GM12878 (cell line): ENCODE measurements around the gene CLDN6. TPM values are rescaled to one million over a fixed set of nuclear protein-coding genes. Genes with fewer than 3 reads are reported as not detected.

Experiments used
- ASH2L ChIP-seq: fragments of 300-600, 200-600 bp; sonication (generic); IDR thresholded peaks from 2 replicates; pipeline ENCODE4 v1.6.1; 2017; ENCODE audit warnings: low read depth, mild to moderate bottlenecking, borderline replicate concordance
- BACH1 ChIP-seq: fragments of 450-650 bp; IDR thresholded peaks from 2 replicates; pipeline ENCODE4 v1.6.1; 2017; ENCODE audit warnings: mild to moderate bottlenecking, borderline replicate concordance
- BHLHE40 ChIP-seq, 2 experiments: fragments of 450-650 bp in 1 of 2; IDR thresholded peaks; 2 replicates each; pipeline ENCODE4 v1.6.1; 2011 to 2017; ENCODE audit warnings: low read depth in 2 of 2, borderline replicate concordance in 1 of 2, improper control_type of control experiment in 1 of 2, low read length in 1 of 2, mild to moderate bottlenecking in 1 of 2
- DPF2 ChIP-seq: fragments of 450-650 bp; IDR thresholded peaks from 2 replicates; pipeline ENCODE4 v1.6.1; 2017; ENCODE audit warnings: mild to moderate bottlenecking
- GABPA ChIP-seq: IDR thresholded peaks from 2 replicates; pipeline ENCODE4 v1.6.1; 2014; ENCODE audit warnings: antibody characterized with exemption, low read depth, mild to moderate bottlenecking, inconsistent platforms
- HDGF ChIP-seq: fragments of 450-650 bp; IDR thresholded peaks from 2 replicates; pipeline ENCODE4 v1.6.1; 2016; ENCODE audit warnings: antibody characterized with exemption
- IKZF1 ChIP-seq: fragments of 450-650 bp; conservative IDR thresholded peaks from 2 replicates; pipeline ENCODE4 v1.6.1; 2017; ENCODE audit warnings: antibody characterized with exemption, mild to moderate bottlenecking
- JUNB ChIP-seq: IDR thresholded peaks from 2 replicates; pipeline ENCODE4 v1.6.1; 2016; ENCODE audit warnings: antibody characterized with exemption, mild to moderate bottlenecking
- JUND ChIP-seq: IDR thresholded peaks from 2 replicates; pipeline ENCODE4 v1.6.1; 2012; ENCODE audit warnings: low read depth, mild to moderate bottlenecking, low read length, improper control_type of control experiment, moderate library complexity
- KDM1A ChIP-seq: fragments of 200-600 bp; sonication (generic); IDR thresholded peaks from 2 replicates; pipeline ENCODE4 v1.6.1; 2016; ENCODE audit warnings: borderline replicate concordance
- LARP7 ChIP-seq: fragments of 450-650 bp; IDR thresholded peaks from 2 replicates; pipeline ENCODE4 v1.6.1; 2017; ENCODE audit warnings: mild to moderate bottlenecking
- MTA3 ChIP-seq: IDR thresholded peaks from 2 replicates; pipeline ENCODE4 v1.6.1; 2012; ENCODE audit warnings: low read length, inconsistent platforms, borderline replicate concordance
- NFXL1 ChIP-seq: fragments of 450-650 bp; IDR thresholded peaks from 2 replicates; pipeline ENCODE4 v1.6.1; 2017; ENCODE audit warnings: antibody characterized with exemption, mild to moderate bottlenecking, borderline replicate concordance
- RB1 ChIP-seq: fragments of 450-650 bp; formaldehyde crosslinking; IDR thresholded peaks from 2 replicates; pipeline ENCODE4 v1.6.1; 2017; ENCODE audit warnings: mild to moderate bottlenecking, borderline replicate concordance
- RBBP5 ChIP-seq: fragments of 200-600 bp; sonication (generic); conservative IDR thresholded peaks from 2 replicates; pipeline ENCODE4 v1.6.1; 2016
- RCOR1 ChIP-seq: conservative IDR thresholded peaks from 2 replicates; pipeline ENCODE4 v1.6.1; 2012; ENCODE audit warnings: low read depth, low read length, improper control_type of control experiment
- SREBF1 ChIP-seq: IDR thresholded peaks from 2 replicates; pipeline ENCODE4 v1.6.1; 2012; ENCODE audit warnings: mild to moderate bottlenecking, low read length
- SUPT20H ChIP-seq: IDR thresholded peaks from 2 replicates; pipeline ENCODE4 v1.6.1; 2011; ENCODE audit warnings: low read depth, mild to moderate bottlenecking, low read length, moderate library complexity, borderline replicate concordance; ENCODE audit not compliant: control insufficient read depth
- polyA plus RNA-seq, 11 experiments: library from polyadenylated mRNA; depleted of rRNA in 4 of 11; unstranded in 6 of 11; stranded (reverse) in 5 of 11; fragments of >200 nt; fragmentation: Nextera tagmentation in 4 of 11; fragmentation: Illumina TruSeq in 1 of 11; extraction: Ambion mirVana in 4 of 11; extraction: Trizol in 1 of 11; gene quantifications; 1 replicate in 1 of 11; 2 replicates in 10 of 11; pipeline versions ENCODE4 v1.2.1 to v1.2.3, GENCODE V29; 2011 to 2016; ENCODE audit warnings: inconsistent platforms in 2 of 11, missing spikeins in 2 of 11, low read depth in 1 of 11
- total RNA-seq, 4 experiments: library from RNA; depleted of rRNA in 3 of 4; stranded (reverse); fragments of >200 nt in 3 of 4; fragmentation: Illumina TruSeq in 1 of 4; extraction: Trizol in 1 of 4; gene quantifications; 2 replicates each; pipeline versions ENCODE4 v1.2.1 to v1.2.3, GENCODE V29; 2013 to 2021
- TF ChIP-seq, protein P1 (sequence below): IDR thresholded peaks from 2 replicates; pipeline ENCODE4 v1.6.1; 2012; ENCODE audit warnings: low read depth, low read length, improper control_type of control experiment
- TF ChIP-seq, protein P2 (sequence below): IDR thresholded peaks from 2 replicates; pipeline ENCODE4 v1.6.1; 2012; ENCODE audit warnings: low read length, inconsistent platforms
- TF ChIP-seq, protein P3 (sequence below): fragments of 150-350 bp; IDR thresholded peaks from 2 replicates; pipeline ENCODE4 v1.6.1; 2016; ENCODE audit warnings: low read depth, low read length
- TF ChIP-seq, protein P4 (sequence below): IDR thresholded peaks from 2 replicates; pipeline ENCODE4 v1.6.1; 2011; ENCODE audit warnings: borderline replicate concordance, low read depth, mild to moderate bottlenecking, moderate library complexity, low read length; ENCODE audit not compliant: insufficient read depth, poor library complexity, severe bottlenecking
- TF ChIP-seq, protein P5 (sequence below): fragments of 450-650 bp; IDR thresholded peaks from 2 replicates; pipeline ENCODE4 v1.6.1; 2017; ENCODE audit warnings: mild to moderate bottlenecking, low read depth, inconsistent platforms; ENCODE audit not compliant: poor library complexity, severe bottlenecking

Gene CLDN6
- total and polyA plus RNA-seq, 10 of the 15 experiments (the other 5 are each of a cell fraction or from before 2014, with no cell fraction given): 0.15 to 0.26 (median 0.23) TPM; not detected in 7

DNA sequence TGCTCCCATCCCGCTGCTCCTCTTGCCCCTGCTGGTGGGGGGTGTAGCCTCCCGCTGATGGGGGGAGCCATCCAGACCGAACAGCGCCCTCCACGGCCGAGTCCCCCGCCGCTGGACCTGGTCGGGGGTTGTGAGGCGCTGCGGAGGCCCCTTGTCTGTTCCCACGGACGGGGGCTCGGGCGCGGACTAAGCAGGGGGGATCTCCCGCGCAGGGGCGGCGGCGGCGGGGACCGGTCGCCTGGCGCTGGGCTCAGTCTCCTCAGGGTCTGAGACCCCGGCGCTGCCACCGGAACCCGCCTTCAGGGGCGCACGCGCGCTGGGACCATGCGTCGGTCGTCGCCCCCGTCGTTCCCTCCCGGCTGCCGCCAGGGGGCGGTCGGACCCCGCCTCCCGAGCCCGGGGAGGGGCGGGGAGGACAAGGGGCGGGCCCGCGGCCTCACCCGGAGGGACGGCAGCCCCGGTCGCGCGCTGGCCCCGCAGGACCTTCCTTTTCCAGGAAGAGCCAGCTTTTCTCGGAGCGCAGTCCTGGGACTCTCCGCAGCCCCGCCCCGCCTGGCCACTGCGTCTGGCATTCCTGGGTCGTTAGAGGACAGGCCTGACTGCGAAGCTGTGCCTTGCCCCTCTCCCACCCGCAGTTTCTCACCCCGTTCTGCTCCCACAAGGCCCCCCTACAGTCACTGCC is 41.2 kb upstream of the CLDN6 start (continued):
- peak; percentile 91 for TF ChIP-seq LARP7
- TF ChIP-seq BHLHE40 (IDR thresholded peaks at IDR 0.05; ENCODE audit: borderline replicate concordance in 1 of 2, low read depth in 2 of 2, low read length in 1 of 2): peak in 1 of 2 experiments; percentile 75; a peak in 2 of 4 replicates
- TF ChIP-seq ASH2L: no peak
- no peak for TF ChIP-seq SUPT20H
- peak; percentile 74; the same call in 1 of the 2 replicates for TF ChIP-seq BACH1
- TF ChIP-seq NFXL1: no peak
- no peak for TF ChIP-seq RBBP5
- TF ChIP-seq RB1: peak; percentile 72; the same call in 1 of the 2 replicates
- TF ChIP-seq, protein P1, sequence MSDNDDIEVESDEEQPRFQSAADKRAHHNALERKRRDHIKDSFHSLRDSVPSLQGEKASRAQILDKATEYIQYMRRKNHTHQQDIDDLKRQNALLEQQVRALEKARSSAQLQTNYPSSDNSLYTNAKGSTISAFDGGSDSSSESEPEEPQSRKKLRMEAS: peak; percentile 44; the same call in 1 of the 2 replicates
- no peak for TF ChIP-seq HDGF
- peak; percentile 58 for TF ChIP-seq DPF2
- no peak for TF ChIP-seq RCOR1
- no peak for TF ChIP-seq SREBF1
- TF ChIP-seq GABPA: no peak
- TF ChIP-seq IKZF1: peak; percentile 78
- TF ChIP-seq, protein P2, sequence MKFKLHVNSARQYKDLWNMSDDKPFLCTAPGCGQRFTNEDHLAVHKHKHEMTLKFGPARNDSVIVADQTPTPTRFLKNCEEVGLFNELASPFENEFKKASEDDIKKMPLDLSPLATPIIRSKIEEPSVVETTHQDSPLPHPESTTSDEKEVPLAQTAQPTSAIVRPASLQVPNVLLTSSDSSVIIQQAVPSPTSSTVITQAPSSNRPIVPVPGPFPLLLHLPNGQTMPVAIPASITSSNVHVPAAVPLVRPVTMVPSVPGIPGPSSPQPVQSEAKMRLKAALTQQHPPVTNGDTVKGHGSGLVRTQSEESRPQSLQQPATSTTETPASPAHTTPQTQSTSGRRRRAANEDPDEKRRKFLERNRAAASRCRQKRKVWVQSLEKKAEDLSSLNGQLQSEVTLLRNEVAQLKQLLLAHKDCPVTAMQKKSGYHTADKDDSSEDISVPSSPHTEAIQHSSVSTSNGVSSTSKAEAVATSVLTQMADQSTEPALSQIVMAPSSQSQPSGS: no peak
- TF ChIP-seq, protein P3, sequence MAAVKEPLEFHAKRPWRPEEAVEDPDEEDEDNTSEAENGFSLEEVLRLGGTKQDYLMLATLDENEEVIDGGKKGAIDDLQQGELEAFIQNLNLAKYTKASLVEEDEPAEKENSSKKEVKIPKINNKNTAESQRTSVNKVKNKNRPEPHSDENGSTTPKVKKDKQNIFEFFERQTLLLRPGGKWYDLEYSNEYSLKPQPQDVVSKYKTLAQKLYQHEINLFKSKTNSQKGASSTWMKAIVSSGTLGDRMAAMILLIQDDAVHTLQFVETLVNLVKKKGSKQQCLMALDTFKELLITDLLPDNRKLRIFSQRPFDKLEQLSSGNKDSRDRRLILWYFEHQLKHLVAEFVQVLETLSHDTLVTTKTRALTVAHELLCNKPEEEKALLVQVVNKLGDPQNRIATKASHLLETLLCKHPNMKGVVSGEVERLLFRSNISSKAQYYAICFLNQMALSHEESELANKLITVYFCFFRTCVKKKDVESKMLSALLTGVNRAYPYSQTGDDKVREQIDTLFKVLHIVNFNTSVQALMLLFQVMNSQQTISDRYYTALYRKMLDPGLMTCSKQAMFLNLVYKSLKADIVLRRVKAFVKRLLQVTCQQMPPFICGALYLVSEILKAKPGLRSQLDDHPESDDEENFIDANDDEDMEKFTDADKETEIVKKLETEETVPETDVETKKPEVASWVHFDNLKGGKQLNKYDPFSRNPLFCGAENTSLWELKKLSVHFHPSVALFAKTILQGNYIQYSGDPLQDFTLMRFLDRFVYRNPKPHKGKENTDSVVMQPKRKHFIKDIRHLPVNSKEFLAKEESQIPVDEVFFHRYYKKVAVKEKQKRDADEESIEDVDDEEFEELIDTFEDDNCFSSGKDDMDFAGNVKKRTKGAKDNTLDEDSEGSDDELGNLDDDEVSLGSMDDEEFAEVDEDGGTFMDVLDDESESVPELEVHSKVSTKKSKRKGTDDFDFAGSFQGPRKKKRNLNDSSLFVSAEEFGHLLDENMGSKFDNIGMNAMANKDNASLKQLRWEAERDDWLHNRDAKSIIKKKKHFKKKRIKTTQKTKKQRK: no peak
- no peak for TF ChIP-seq JUND
- TF ChIP-seq, protein P4, sequence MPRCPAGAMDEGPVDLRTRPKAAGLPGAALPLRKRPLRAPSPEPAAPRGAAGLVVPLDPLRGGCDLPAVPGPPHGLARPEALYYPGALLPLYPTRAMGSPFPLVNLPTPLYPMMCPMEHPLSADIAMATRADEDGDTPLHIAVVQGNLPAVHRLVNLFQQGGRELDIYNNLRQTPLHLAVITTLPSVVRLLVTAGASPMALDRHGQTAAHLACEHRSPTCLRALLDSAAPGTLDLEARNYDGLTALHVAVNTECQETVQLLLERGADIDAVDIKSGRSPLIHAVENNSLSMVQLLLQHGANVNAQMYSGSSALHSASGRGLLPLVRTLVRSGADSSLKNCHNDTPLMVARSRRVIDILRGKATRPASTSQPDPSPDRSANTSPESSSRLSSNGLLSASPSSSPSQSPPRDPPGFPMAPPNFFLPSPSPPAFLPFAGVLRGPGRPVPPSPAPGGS: no peak
- no peak for TF ChIP-seq KDM1A
- TF ChIP-seq, protein P5, sequence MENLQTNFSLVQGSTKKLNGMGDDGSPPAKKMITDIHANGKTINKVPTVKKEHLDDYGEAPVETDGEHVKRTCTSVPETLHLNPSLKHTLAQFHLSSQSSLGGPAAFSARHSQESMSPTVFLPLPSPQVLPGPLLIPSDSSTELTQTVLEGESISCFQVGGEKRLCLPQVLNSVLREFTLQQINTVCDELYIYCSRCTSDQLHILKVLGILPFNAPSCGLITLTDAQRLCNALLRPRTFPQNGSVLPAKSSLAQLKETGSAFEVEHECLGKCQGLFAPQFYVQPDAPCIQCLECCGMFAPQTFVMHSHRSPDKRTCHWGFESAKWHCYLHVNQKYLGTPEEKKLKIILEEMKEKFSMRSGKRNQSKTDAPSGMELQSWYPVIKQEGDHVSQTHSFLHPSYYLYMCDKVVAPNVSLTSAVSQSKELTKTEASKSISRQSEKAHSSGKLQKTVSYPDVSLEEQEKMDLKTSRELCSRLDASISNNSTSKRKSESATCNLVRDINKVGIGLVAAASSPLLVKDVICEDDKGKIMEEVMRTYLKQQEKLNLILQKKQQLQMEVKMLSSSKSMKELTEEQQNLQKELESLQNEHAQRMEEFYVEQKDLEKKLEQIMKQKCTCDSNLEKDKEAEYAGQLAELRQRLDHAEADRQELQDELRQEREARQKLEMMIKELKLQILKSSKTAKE: no peak
- no peak for TF ChIP-seq MTA3
- no peak for TF ChIP-seq JUNB
